ENCODE data around the gene ZNF764. TPM values are rescaled to one million over a fixed set of nuclear protein-coding genes. Genes with fewer than 3 reads are reported as not detected.
"Not testable (repeated sequence)": the region's sequence is repeated elsewhere in the genome, so short reads cannot be mapped to it uniquely, and the experiment has no call there.

The ZNF764 gene
- 10 to 100 TPM; 14.1 to 15.0 TPM for total RNA-seq

GRCh38 chr16:30557957-30558788, at the start of gene ZNF764:
Gene ZNF764, minus strand, starts transcription at chr16:30558374. Its CDS starts 192 bp downstream, at chr16:30558182.
- CTCF ChIA-PET, result interaction anchor here (0.5 to 3.2 kb wide), 18 partner anchors 8 to 149 kb away, joined by 3 to 31 read pairs (median 4); partner anchors contain the start of genes DCTPP1, ZNF688, ZNF689 and ZNF747
- POLR2A ChIA-PET, result interaction anchor here (0.5 to 2.6 kb wide), 12 partner anchors 9 to 608 kb away, joined by 3 to 35 read pairs (median 6); partner anchors contain the start of genes FBRS, ZNF688, ZNF689 and ZNF747

GRCh38 chr16:30606004-30606403, 47.8 kb upstream of the ZNF764 start:
- CTCF ChIA-PET, result no interaction called here

GRCh38 chr16:30605158-30605557, 47.0 kb upstream of the ZNF764 start:
- ChIA-PET POLR2A (no interaction called here), CTCF (no interaction called here)

More at GRCh38 chr16:30606004-30606403, 47.8 kb upstream of the ZNF764 start:
- POLR2A ChIA-PET, result interaction anchor here (1.2 kb wide), 1 partner anchor 57 kb away, joined by 3 read pairs; no protein-coding TSS in a partner anchor

- POLR2A ChIA-PET, result no interaction called here
- CTCF ChIA-PET, result no interaction called here
Measured at GRCh38 chr16:30604316-30604947, 46.3 kb upstream of the ZNF764 start.

- CTCF ChIA-PET, result interaction anchor here (0.6 to 1.3 kb wide), 2 partner anchors 24 to 174 kb away, joined by 3 read pairs; partner anchors contain the start of gene DCTPP1
- POLR2A ChIA-PET, result no interaction called here
Measured at GRCh38 chr16:30603945-30604315, 45.8 kb upstream of the ZNF764 start.

- POLR2A ChIA-PET, result interaction anchor here (0.5 kb wide), 1 partner anchor 69 kb away, joined by 3 read pairs; no protein-coding TSS in a partner anchor
- CTCF ChIA-PET, result interaction anchor here (1.1 to 1.3 kb wide), 3 partner anchors 32 to 185 kb away, joined by 3 read pairs; partner anchors contain the start of gene DCTPP1
Measured at GRCh38 chr16:30602616-30603277, 44.6 kb upstream of the ZNF764 start.

GRCh38 chr16:30601966-30602365, 43.8 kb upstream of the ZNF764 start:
- POLR2A ChIA-PET, result interaction anchor here (0.5 kb wide), 1 partner anchor 70 kb away, joined by 3 read pairs; no protein-coding TSS in a partner anchor
- CTCF ChIA-PET, result interaction anchor here (1.3 to 1.6 kb wide), 3 partner anchors 27 to 172 kb away, joined by 3 to 7 read pairs (median 3); partner anchors contain the start of gene DCTPP1

GRCh38 chr16:30600929-30601328, 42.8 kb upstream of the ZNF764 start:
- ChIA-PET POLR2A (interaction anchor here (0.6 to 1.6 kb wide), 2 partner anchors 10 to 14 kb away, joined by 3 to 4 read pairs; partner anchors contain the start of gene ZNF689), CTCF (interaction anchor here (0.8 to 1.6 kb wide), 6 partner anchors 14 to 171 kb away, joined by 3 to 7 read pairs (median 3); partner anchors contain the start of gene DCTPP1)

GRCh38 chr16:30600215-30600614, 42.0 kb upstream of the ZNF764 start:
- POLR2A ChIA-PET, result interaction anchor here (0.6 to 1.6 kb wide), 3 partner anchors 10 to 108 kb away, joined by 4 read pairs; partner anchors contain the start of gene ZNF689
- CTCF ChIA-PET, result interaction anchor here (0.8 to 1.6 kb wide), 4 partner anchors 13 to 144 kb away, joined by 3 to 7 read pairs (median 3); no protein-coding TSS in a partner anchor

- POLR2A ChIA-PET, result no interaction called here
- CTCF ChIA-PET, result no interaction called here
Measured at GRCh38 chr16:30592871-30593270, 34.7 kb upstream of the ZNF764 start.

- POLR2A ChIA-PET, result not testable (repeated sequence)
- CTCF ChIA-PET, result interaction anchor here (0.6 to 1.3 kb wide), 3 partner anchors 18 to 37 kb away, joined by 3 to 5 read pairs (median 3); no protein-coding TSS in a partner anchor
Measured at GRCh38 chr16:30590869-30591268, 32.7 kb upstream of the ZNF764 start.

GRCh38 chr16:30589582-30589981, 31.4 kb upstream of the ZNF764 start:
- POLR2A ChIA-PET, CTCF ChIA-PET: not testable (repeated sequence)

GRCh38 chr16:30588651-30589050, 30.5 kb upstream of the ZNF764 start:
- POLR2A ChIA-PET, result interaction anchor here (0.7 kb wide), 1 partner anchor 18 kb away, joined by 6 read pairs; no protein-coding TSS in a partner anchor
- CTCF ChIA-PET, result interaction anchor here (1.3 kb wide), 1 partner anchor 40 kb away, joined by 3 read pairs; no protein-coding TSS in a partner anchor

- ChIA-PET POLR2A (interaction anchor here (1.0 to 2.5 kb wide), 6 partner anchors 13 to 156 kb away, joined by 3 to 15 read pairs (median 4); partner anchors contain the start of genes DCTPP1, ZNF747 and ZNF764), CTCF (interaction anchor here (0.6 to 2.0 kb wide), 16 partner anchors 8 to 176 kb away, joined by 3 to 8 read pairs (median 4); partner anchors contain the start of genes DCTPP1, ZNF688 and ZNF764)
Measured at GRCh38 chr16:30585400-30586191, 27.4 kb upstream of the ZNF764 start, which contains the start of gene ZNF785. Gene ZNF785, minus strand, starts transcription at chr16:30585697. Its CDS starts 86 bp downstream, at chr16:30585611.

- POLR2A ChIA-PET, result interaction anchor here (1.4 to 2.5 kb wide), 4 partner anchors 13 to 155 kb away, joined by 3 to 15 read pairs (median 6); partner anchors contain the start of genes DCTPP1, ZNF747 and ZNF764
- CTCF ChIA-PET, result interaction anchor here (0.6 to 2.0 kb wide), 7 partner anchors 9 to 249 kb away, joined by 3 to 8 read pairs (median 5); partner anchors contain the start of genes DCTPP1, ZNF688 and ZNF764
Measured at GRCh38 chr16:30585022-30585399, 26.8 kb upstream of the ZNF764 start.

GRCh38 chr16:30582611-30583340, 24.6 kb upstream of the ZNF764 start:
- ChIA-PET POLR2A (no interaction called here), CTCF (interaction anchor here (1.1 to 1.4 kb wide), 2 partner anchors 11 kb away, joined by 3 read pairs; partner anchors contain the start of gene ZNF688)

- ChIA-PET POLR2A (interaction anchor here (0.6 to 1.0 kb wide), 2 partner anchors 9 to 31 kb away, joined by 3 to 4 read pairs; no protein-coding TSS in a partner anchor), CTCF (interaction anchor here (1.1 kb wide), 1 partner anchor 10 kb away, joined by 3 read pairs; the partner anchor contains the start of gene ZNF688)
Measured at GRCh38 chr16:30581457-30581856, 23.3 kb upstream of the ZNF764 start.

All from activated CD8-positive, alpha-beta memory T cell treated with anti-CD3 and anti-CD28 coated beads for 36 hours (primary cell).